Omental fat pad (tissue), 4 donors: ENCODE measurements around the gene NKIRAS1. TPM values are rescaled to one million over a fixed set of nuclear protein-coding genes. Genes with fewer than 3 reads are reported as not detected.
"Not testable (repeated sequence)": the region's sequence is repeated elsewhere in the genome, so short reads cannot be mapped to it uniquely, and the experiment has no call there.

ENCODE experiments used
- ATAC-seq: fragments of 150-250 bp; one replicate; pipeline ENCODE4 v1.9.1; 2016; ENCODE audit warnings: mild to moderate bottlenecking, moderate library complexity; ENCODE audit not compliant: low FRiP score
- DNase-seq: peaks from one replicate; pipeline ENCODE4 v3.0.0-alpha.2; 2019; ENCODE audit warnings: low spot score
- total RNA-seq, 4 donors: library from RNA; depleted of rRNA; stranded (reverse); fragments of >200 nt; gene quantifications; one replicate each; pipeline ENCODE4 v1.1.0, GENCODE V29; 2016
- TF ChIP-seq, protein P1 (sequence below), 3 donors: fragments of 450-650 bp; IDR thresholded peaks; one replicate each; pipeline ENCODE4 v1.5.1; 2016 to 2017; ENCODE audit warnings: antibody characterized with exemption in 3 of 3, mild to moderate bottlenecking in 3 of 3, moderate library complexity in 2 of 3

Gene NKIRAS1
- total RNA-seq, 4 donors from 2014 or later = 8.9 to 15.1 (median 11.7) TPM

DNA sequence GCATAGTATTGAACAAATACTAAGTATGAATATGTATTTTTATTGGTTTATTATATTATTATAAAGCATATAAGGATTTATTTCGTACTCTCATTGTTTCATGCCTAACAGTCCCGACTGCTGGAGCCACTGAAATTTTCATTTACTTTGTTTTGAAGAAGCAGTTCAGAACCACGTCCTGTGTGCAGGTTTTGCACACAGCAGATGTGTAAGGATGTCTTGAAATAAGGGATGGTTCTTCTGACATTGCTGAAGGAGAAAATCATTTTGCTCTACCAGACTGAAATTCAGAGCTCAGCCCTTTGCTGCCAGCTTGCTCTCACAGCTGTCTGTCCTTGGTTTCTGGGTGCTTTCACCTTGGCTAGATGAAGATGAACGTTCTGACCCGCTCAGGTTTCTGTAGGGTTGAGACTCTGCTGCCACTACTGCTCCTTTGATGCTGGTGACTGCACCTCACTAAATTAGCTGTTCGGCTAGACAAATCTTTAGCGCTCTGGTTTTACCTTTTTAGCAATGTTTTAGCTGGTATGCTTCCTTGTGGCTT is 56.9 kb downstream of the NKIRAS1 start:
- TF ChIP-seq, protein P1, sequence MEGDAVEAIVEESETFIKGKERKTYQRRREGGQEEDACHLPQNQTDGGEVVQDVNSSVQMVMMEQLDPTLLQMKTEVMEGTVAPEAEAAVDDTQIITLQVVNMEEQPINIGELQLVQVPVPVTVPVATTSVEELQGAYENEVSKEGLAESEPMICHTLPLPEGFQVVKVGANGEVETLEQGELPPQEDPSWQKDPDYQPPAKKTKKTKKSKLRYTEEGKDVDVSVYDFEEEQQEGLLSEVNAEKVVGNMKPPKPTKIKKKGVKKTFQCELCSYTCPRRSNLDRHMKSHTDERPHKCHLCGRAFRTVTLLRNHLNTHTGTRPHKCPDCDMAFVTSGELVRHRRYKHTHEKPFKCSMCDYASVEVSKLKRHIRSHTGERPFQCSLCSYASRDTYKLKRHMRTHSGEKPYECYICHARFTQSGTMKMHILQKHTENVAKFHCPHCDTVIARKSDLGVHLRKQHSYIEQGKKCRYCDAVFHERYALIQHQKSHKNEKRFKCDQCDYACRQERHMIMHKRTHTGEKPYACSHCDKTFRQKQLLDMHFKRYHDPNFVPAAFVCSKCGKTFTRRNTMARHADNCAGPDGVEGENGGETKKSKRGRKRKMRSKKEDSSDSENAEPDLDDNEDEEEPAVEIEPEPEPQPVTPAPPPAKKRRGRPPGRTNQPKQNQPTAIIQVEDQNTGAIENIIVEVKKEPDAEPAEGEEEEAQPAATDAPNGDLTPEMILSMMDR (IDR thresholded peaks at IDR 0.05) = no peak
- no peak for ATAC-seq
- DNase-seq = no peak

DNA sequence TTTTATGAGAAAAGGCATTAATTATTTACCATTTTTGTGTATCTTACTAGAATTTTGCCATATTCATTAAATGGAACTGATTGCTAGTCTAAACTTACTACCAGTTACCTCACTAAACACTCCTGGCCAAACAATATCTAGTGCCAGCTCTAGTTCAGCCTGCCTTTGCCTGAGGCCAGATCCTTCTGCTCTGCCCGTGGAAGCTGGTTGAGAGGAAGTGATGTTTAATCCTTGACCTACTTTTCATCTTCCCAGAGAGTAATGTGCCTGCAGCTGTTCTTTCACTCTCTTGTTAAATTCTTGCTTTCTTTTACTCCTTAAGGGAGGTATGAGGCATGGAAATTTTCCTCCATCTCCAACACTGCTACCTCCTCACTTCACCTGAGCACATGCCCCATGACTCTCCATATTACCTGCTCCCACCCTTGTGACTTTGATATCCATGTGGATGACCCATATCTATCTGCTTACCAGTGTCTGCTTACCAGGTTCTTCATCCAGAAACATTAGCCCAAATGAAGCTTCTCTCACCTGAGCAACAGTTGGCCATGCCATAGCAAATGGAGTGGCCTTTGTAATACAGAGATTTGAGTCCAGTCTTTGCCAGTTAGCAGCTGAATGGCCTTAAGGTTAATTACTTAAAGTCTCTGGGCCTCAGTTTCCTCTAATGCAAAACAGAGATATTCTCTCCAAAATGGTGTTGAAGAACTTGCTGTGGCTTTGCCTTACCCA is 57.6 kb downstream of the NKIRAS1 start:
- ATAC-seq (no peak), DNase-seq (no peak)
- TF ChIP-seq, protein P1 (IDR thresholded peaks at IDR 0.05) = no peak

DNA sequence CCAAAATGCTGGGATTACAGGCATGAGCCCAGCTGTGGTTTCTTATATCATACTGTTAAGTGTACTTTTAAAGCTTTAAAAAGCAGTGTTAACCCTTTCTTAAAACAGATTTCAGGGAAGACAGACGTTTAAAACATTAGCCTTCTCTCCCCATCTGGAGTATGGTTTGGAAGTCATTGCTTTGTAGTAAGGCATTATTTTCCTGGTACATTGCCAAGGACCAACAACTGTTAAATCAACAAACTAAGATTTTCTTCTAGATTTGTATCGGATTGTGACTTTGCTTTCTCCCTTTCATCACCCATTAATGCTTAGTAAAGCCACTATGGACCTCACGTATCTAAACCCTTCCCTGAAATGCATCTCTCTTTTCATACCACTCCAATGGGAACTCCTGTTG is 60.5 kb downstream of the NKIRAS1 start:
- ATAC-seq = no peak
- TF ChIP-seq, protein P1 (IDR thresholded peaks at IDR 0.05) = no peak
- no peak for DNase-seq

DNA sequence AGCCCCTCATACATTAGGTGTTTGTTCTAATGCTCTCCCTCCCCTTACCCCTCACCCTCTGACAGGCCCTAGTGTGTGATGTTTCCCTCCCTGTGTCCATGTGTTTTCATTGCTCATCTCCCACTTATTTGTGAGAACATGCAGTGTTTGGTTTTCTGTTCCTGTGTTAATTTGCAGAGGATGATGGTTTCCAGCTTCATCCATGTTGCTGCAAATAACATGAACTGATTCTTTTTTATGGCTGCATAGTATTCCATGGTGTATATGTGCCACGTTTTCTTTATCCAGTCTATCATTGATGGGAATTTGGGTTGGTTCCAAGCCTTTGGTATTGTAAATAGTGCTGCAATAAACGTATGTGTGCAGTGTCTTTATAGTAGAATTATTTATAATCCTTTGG is 67.3 kb downstream of the NKIRAS1 start:
- ATAC-seq, DNase-seq: not testable (repeated sequence)

DNA sequence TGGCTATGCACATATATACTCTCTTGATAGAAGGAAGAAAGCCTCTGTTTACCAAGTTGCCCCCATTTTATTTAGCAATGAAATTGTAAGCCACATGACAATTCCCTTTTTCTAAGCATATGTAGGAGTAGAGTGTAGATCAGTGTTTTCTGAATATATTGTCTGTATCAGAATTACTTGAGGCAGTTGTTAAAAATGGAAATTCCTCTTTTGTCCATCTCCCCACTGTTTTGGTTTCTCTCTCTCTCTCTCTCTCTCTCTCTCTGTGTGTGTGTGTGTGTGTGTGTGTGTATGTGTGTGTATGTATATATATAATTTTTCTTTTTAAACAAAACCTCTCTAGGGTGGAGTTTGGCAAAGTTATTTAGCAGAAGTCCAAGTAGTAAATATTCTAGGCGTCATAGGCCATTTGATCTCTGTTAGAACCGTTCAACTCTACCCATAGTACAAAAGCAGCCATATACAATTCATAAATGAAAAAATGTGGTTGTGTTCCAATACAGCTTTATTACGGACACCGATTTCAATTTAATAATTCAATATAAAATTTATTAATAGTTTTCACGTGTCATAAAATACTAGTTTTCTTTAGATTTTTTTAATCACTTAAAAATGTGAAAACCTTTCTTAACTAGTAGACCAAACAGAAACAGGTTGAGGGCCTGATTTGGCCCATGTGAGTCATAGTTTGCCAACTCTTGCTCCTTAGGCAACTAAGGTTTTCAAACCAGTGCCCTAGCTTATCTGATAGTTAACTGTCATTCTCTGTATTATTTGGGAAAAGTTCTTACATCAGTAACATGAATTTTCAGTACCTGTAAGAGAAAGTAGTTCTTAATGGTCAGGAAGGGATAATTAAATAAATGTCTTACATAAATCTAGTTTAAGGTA is 71.2 kb downstream of the NKIRAS1 start:
- no peak for ATAC-seq
- TF ChIP-seq, protein P1 (IDR thresholded peaks at IDR 0.05) = no peak
- no peak for DNase-seq

DNA sequence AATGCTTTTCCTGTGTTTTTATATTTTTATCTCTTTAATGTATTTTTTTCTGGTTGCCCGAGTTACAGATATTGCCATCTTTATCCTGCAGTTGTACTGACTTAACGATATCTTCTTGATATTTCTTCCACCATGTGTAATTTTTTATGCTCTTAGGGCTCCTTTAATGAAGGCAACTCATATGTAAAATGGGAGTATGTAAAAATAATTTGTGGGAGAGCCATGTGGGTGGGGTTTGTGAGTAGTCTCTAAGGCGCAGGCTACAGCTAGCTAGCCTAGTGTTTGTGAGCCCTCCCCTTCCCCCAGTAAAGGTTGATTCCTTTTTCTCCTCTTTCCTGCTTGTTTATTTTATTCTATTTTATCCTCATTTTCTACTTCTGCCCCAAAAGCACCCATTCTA is 72.9 kb downstream of the NKIRAS1 start:
- no peak for ATAC-seq
- no peak for DNase-seq
- TF ChIP-seq, protein P1 (IDR thresholded peaks at IDR 0.05) = no peak

Other genes starting within 250 kb of the NKIRAS1 start
- gene UBE2E1, start 111.0 kb downstream of the NKIRAS1 start, total RNA-seq = 100 to 1,000 TPM in 1 of 4 donors, 10 to 100 TPM in 3; 72.8 to 114 (median 85.6) TPM
- 1,000 to 10,000 TPM; 1,996 to 2,993 (median 2,303) TPM for gene RPL15, start 142 bp upstream of the NKIRAS1 start, total RNA-seq
- gene NR1D2, start 28.3 kb upstream of the NKIRAS1 start, total RNA-seq = 10 to 100 TPM; 19.6 to 36.9 (median 22.7) TPM